Measurements from ENCODE around the gene DISP2.

The DISP2 gene

DNA sequence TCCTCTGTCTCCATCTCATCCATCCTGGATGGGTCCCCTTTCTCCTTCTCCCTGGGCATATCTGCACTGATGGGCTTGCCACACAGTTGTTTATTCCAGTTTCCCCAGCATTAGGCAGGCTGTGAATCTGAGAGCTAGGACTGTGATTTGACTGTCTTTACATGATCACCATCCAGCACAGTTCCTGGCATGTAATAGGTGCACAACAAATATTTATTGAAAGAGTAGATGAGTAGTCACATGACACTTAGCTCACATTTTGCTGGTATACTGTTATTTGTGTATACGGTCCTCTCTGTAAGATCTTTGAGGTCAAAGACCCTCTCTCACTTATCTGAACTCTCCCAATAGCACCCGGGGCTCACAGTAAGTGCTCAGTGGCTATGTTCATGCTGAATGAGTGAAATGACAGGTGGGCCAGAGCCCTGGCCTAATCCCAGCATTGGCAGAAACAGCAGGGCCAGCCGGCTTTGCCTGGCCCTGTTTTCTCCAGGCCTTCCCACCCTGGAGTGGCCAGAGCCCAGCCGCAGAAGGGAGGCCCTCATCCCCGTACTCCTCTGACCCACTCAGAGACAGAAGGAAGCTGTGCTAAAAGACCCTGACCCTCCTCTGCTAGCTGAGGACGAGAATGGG is 66.6 kb downstream of the DISP2 start:
- DNase-seq = no peak

DNA sequence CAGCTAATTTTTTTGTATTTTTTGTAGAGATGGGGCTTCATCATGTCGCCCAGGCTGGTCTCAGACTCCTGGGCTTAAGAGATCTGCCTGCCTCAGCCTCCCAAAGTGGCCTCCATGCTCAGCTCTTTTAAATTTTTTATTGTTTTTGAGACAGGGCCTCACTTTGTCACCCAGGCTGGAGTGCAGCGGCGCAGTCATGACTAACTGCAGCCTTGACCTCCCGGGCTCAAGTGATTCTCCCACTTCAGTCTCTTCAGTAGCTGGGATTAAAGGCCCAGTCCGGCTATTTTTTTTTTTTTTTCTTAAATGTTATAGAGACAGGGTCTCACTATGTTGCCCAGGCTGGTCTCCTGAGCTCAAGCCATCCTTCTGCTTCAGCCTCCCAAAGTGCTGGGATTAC is 67.7 kb downstream of the DISP2 start:
- DNase-seq = no peak

DNA sequence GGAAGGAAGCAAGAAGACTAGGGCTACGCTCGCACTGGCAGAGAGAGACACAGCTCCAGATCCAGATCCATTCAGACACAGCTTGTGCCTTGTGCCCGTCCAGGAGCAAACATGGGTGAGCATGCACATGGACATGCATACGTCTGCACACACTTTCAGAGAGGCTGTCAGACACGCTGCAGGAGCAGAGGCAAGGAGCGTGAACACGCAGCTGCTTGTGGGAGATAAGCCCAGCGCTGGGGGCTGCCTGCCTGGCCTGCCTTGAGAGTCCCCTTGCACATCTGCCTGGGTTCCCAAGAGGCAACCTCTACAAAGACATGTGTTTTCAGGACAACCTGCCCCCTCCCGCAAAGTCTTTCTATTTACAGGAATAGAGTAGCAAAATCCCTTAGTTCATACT is 69.2 kb downstream of the DISP2 start:
- DNase-seq = no peak

- no peak for DNase-seq
These were observed 70.2 kb downstream of the DISP2 start for GRCh38 chr15:40428185-40428584.

Measured in C1 segment of cervical spinal cord (tissue), 14 donors.